Neural cell (in vitro differentiated cells): ENCODE results near the gene MAPK8IP3. TPM values are rescaled to one million over a fixed set of nuclear protein-coding genes. Genes with fewer than 3 reads are reported as not detected.

Source experiments
- H2AFZ ChIP-seq: fragments of 200-600, 300-800 bp; sonication (generic), shearing (Covaris generic); 2 replicates; pipeline ENCODE4 v1.6.0; 2014; ENCODE audit warnings: low read depth, mild to moderate bottlenecking, antibody characterized with exemption, low read length, moderate library complexity
- H3F3A ChIP-seq: fragments of 200-600 bp; shearing (Covaris generic); 2 replicates; pipeline ENCODE4 v1.6.1; 2016; ENCODE audit warnings: mild to moderate bottlenecking, moderate library complexity, mixed read lengths, antibody characterized with exemption, low read length; ENCODE audit not compliant: insufficient read depth, poor library complexity, severe bottlenecking
- H3K27ac ChIP-seq: fragments of 200-600, 300-800 bp; sonication (generic), shearing (Covaris generic); 2 replicates; pipeline ENCODE4 v1.5.1; 2014; ENCODE audit warnings: mild to moderate bottlenecking, low read length, moderate library complexity
- H3K27me3 ChIP-seq: fragments of 300-800, 200-600 bp; sonication (generic), shearing (Covaris generic); 2 replicates; pipeline ENCODE4 v1.6.0; 2014; ENCODE audit warnings: mild to moderate bottlenecking, low read depth, low read length, moderate library complexity; ENCODE audit not compliant: insufficient read depth
- H3K36me3 ChIP-seq: fragments of 300-800, 200-600 bp; sonication (generic), shearing (Covaris generic); 2 replicates; pipeline ENCODE4 v1.5.1; 2014; ENCODE audit warnings: mild to moderate bottlenecking, antibody characterized with exemption, low read length, moderate library complexity; ENCODE audit not compliant: insufficient read depth
- H3K4me2 ChIP-seq: fragments of 300-800, 200-600 bp; sonication (generic), shearing (Covaris generic); 2 replicates; pipeline ENCODE4 v1.6.0; 2014; ENCODE audit warnings: mild to moderate bottlenecking, low read length
- H3K4me3 ChIP-seq: fragments of 300-800, 200-600 bp; sonication (generic), shearing (Covaris generic); 2 replicates; pipeline ENCODE4 v1.5.1; 2014; ENCODE audit warnings: mild to moderate bottlenecking, low read length, moderate library complexity
- H3K79me2 ChIP-seq: fragments of 200-600 bp; shearing (Covaris generic); replicated peaks from 2 replicates; pipeline ENCODE4 v1.6.0; 2014; ENCODE audit warnings: mild to moderate bottlenecking, low read length, moderate library complexity; ENCODE audit not compliant: insufficient read depth
- H3K9ac ChIP-seq: fragments of 300-800, 200-600 bp; sonication (generic), shearing (Covaris generic); 2 replicates; pipeline ENCODE4 v1.6.1; 2016; ENCODE audit warnings: mild to moderate bottlenecking, low read length, mixed read lengths
- H3K9me2 ChIP-seq: fragments of 200-600 bp; shearing (Covaris generic); 2 replicates; pipeline ENCODE4 v1.6.1; 2016; ENCODE audit warnings: mild to moderate bottlenecking, low read length, mixed read lengths; ENCODE audit not compliant: insufficient read depth
- H3K9me3 ChIP-seq: fragments of 200-600, 300-800 bp; sonication (generic), shearing (Covaris generic); 2 replicates; pipeline ENCODE4 v1.6.1; 2016; ENCODE audit warnings: mild to moderate bottlenecking, mixed run types, low read length, moderate library complexity, mixed read lengths
- H4K20me1 ChIP-seq: fragments of 200-600 bp; shearing (Covaris generic); 2 replicates; pipeline ENCODE4 v1.6.1; 2016; ENCODE audit warnings: mild to moderate bottlenecking, mixed run types; ENCODE audit not compliant: insufficient read depth
- EP300 ChIP-seq: fragments of 450-650 bp; conservative IDR thresholded peaks from 2 replicates; pipeline ENCODE4 v1.6.1; 2014; ENCODE audit warnings: antibody characterized with exemption, mild to moderate bottlenecking, moderate library complexity; ENCODE audit not compliant: poor library complexity, severe bottlenecking
- EZH2 ChIP-seq: fragments of 200-600, 300-800 bp; shearing (Covaris generic), sonication (generic); IDR thresholded peaks from 2 replicates; pipeline ENCODE4 v1.6.1; 2014; ENCODE audit warnings: antibody characterized with exemption, low read length, borderline replicate concordance, mild to moderate bottlenecking; ENCODE audit not compliant: insufficient read depth, poor library complexity, severe bottlenecking
- MXI1 ChIP-seq: fragments of 450-650 bp; conservative IDR thresholded peaks from 2 replicates; pipeline ENCODE4 v1.6.1; 2014; ENCODE audit warnings: antibody characterized with exemption, mild to moderate bottlenecking; ENCODE audit not compliant: poor library complexity, severe bottlenecking
- POLR2AphosphoS5 ChIP-seq: IDR thresholded peaks from 2 replicates; pipeline ENCODE4 v1.6.1; 2012
- RAD21 ChIP-seq: fragments of 450-650 bp; conservative IDR thresholded peaks from 2 replicates; pipeline ENCODE4 v1.6.1; 2014; ENCODE audit warnings: antibody characterized with exemption, mild to moderate bottlenecking, moderate library complexity
- SMC3 ChIP-seq: fragments of 450-650 bp; conservative IDR thresholded peaks from 2 replicates; pipeline ENCODE4 v1.6.1; 2014; ENCODE audit warnings: antibody characterized with exemption, mild to moderate bottlenecking, moderate library complexity; ENCODE audit not compliant: poor library complexity
- TAF1 ChIP-seq: IDR thresholded peaks from 2 replicates; pipeline ENCODE4 v1.6.1; 2012; ENCODE audit warnings: low read depth
- polyA plus RNA-seq: library from polyadenylated mRNA; depleted of rRNA; stranded (reverse); fragments of >200 nt; gene quantifications from 2 replicates; pipeline ENCODE4 v1.2.3, GENCODE V29; 2014
- TF ChIP-seq, protein P1 (sequence below): fragments of 450-650 bp; IDR thresholded peaks from 2 replicates; pipeline ENCODE4 v1.5.1; 2014; ENCODE audit warnings: antibody characterized with exemption, mild to moderate bottlenecking, moderate library complexity; ENCODE audit not compliant: poor library complexity, severe bottlenecking
- TF ChIP-seq, protein P2 (sequence below): IDR thresholded peaks from 2 replicates; pipeline ENCODE4 v1.6.1; 2012; ENCODE audit warnings: borderline replicate concordance

The MAPK8IP3 gene
- polyA plus RNA-seq, 1 donor from 2014 or later = 51.0 TPM

DNA sequence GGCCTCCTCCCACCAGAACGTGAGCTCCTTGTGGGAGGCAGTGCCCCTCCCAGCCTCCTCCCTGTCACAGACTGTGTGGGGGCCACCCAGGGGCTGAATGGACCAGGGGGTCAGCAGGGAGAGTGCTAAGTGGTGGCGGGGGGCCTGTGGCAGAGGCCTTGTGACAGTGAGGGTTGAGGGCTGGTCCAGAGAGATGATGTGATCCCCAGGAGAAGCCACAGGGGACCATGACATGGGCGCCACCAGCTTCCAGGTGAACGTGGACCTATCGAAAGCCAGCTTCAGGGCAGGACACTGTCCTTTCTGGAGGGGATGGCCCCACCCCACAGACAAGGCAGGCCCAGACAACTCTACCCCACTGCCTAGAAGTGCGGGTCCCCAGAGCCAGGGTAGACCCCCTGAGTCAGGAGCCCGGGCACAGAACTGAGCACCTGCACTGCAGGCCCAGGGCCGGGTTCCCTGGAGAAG, 73.3 kb downstream of the MAPK8IP3 start:
- TF ChIP-seq POLR2AphosphoS5 (no peak), EP300 (no peak), RAD21 (no peak), MXI1 (no peak), EZH2 (no peak), TAF1 (no peak), SMC3 (no peak)
- TF ChIP-seq, protein P1, sequence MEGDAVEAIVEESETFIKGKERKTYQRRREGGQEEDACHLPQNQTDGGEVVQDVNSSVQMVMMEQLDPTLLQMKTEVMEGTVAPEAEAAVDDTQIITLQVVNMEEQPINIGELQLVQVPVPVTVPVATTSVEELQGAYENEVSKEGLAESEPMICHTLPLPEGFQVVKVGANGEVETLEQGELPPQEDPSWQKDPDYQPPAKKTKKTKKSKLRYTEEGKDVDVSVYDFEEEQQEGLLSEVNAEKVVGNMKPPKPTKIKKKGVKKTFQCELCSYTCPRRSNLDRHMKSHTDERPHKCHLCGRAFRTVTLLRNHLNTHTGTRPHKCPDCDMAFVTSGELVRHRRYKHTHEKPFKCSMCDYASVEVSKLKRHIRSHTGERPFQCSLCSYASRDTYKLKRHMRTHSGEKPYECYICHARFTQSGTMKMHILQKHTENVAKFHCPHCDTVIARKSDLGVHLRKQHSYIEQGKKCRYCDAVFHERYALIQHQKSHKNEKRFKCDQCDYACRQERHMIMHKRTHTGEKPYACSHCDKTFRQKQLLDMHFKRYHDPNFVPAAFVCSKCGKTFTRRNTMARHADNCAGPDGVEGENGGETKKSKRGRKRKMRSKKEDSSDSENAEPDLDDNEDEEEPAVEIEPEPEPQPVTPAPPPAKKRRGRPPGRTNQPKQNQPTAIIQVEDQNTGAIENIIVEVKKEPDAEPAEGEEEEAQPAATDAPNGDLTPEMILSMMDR = no peak
- TF ChIP-seq, protein P2, sequence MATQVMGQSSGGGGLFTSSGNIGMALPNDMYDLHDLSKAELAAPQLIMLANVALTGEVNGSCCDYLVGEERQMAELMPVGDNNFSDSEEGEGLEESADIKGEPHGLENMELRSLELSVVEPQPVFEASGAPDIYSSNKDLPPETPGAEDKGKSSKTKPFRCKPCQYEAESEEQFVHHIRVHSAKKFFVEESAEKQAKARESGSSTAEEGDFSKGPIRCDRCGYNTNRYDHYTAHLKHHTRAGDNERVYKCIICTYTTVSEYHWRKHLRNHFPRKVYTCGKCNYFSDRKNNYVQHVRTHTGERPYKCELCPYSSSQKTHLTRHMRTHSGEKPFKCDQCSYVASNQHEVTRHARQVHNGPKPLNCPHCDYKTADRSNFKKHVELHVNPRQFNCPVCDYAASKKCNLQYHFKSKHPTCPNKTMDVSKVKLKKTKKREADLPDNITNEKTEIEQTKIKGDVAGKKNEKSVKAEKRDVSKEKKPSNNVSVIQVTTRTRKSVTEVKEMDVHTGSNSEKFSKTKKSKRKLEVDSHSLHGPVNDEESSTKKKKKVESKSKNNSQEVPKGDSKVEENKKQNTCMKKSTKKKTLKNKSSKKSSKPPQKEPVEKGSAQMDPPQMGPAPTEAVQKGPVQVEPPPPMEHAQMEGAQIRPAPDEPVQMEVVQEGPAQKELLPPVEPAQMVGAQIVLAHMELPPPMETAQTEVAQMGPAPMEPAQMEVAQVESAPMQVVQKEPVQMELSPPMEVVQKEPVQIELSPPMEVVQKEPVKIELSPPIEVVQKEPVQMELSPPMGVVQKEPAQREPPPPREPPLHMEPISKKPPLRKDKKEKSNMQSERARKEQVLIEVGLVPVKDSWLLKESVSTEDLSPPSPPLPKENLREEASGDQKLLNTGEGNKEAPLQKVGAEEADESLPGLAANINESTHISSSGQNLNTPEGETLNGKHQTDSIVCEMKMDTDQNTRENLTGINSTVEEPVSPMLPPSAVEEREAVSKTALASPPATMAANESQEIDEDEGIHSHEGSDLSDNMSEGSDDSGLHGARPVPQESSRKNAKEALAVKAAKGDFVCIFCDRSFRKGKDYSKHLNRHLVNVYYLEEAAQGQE = no peak
- Histone ChIP-seq H3K79me2 (peaks cover 31% of the 10 kb centered on the region), H3K9me3 (no peaks in the 10 kb centered on the region), H3F3A (no peaks in the 10 kb centered on the region), H3K27ac (no peak overlapping the region), H3K27me3 (no peaks in the 10 kb centered on the region), H3K4me2 (no peak overlapping the region), H2AFZ (no peak overlapping the region), H3K9me2 (no peaks in the 10 kb centered on the region), H3K9ac (no peak overlapping the region), H3K4me3 (no peak overlapping the region), H3K36me3 (no peaks in the 10 kb centered on the region), H4K20me1 (peaks cover 28% of the 10 kb centered on the region)

DNA sequence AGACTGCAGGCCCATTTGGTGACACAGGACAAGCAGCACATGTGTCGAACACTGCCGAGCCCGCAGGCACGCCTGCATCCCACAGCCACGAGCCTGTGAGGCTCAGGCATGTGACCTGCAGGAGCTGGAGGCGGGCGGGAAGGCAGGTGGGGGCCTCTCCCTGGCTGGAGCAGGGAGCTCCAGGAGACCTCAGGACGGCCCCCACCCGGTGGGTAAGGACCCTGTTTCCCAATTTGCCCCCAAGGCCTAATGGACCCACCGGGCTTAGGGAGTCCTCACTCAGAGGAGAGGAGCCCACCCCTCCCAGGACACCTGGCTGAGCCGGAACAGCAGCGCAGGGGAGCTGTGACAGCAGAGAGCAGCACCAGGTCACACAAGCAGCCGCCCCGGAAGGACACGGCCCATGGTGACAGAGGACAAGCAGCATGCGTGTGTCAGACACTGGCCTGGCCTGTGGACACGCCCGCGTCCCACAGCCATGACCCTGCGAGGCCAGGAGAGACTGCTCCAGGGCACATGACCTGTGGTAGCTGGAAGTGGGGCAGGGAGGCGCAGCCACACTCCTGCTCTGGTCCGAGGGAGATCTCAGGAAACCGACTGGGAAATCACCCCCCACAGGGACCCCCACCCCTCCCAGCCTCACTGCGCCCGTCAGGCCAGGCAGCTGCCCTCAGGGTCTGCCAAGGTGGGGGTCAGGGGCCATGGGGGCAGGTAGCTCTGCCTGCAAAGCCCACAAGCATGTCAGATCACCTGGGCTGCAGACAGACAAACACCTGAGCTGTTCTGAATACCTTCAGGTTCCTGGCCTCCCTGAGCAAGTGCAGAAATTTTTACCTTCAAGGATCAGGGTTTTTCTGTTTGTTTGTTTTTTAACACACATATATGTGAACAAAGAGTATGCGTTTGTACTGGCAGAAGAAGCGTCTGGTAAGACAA, 74.0 kb downstream of the MAPK8IP3 start:
- no peaks in the 10 kb centered on the region for H3K9me2 ChIP-seq
- H3K27ac ChIP-seq = no peak overlapping the region
- no peaks in the 10 kb centered on the region for H3K27me3 ChIP-seq
- H4K20me1 ChIP-seq = peaks cover 28% of the 10 kb centered on the region
- TF ChIP-seq EP300 (no peak), RAD21 (no peak), TAF1 (no peak), SMC3 (no peak), EZH2 (no peak)
- TF ChIP-seq, protein P1 = no peak
- H3K36me3 ChIP-seq = no peaks in the 10 kb centered on the region
- H3K9me3 ChIP-seq = no peaks in the 10 kb centered on the region
- H3K9ac ChIP-seq = no peak overlapping the region
- peaks cover 31% of the 10 kb centered on the region for H3K79me2 ChIP-seq
- no peak overlapping the region for H3K4me3 ChIP-seq
- no peaks in the 10 kb centered on the region for H3F3A ChIP-seq
- H3K4me2 ChIP-seq = no peak overlapping the region
- no peak overlapping the region for H2AFZ ChIP-seq
